Endothelial cell of umbilical vein (primary cell): Measurements from ENCODE around the gene NTMT1. TPM values are rescaled to one million over a fixed set of nuclear protein-coding genes. Genes with fewer than 3 reads are reported as not detected.
A peak's percentile ranks its signal among the peaks of the same experiment; 100 is the strongest.

Source experiments
- BruUV-seq: library from RNA; stranded (reverse); fragments of 400-500 nt; replicated peaks from 2 replicates; lab custom pipeline; 2021; lab: Mats Ljungman, UMichigan
- CTCF ChIA-PET: fragments of 300-600, 350-600 bp; sonication (Branson Sonifier 250); formaldehyde crosslinking; loops from one replicate; lab custom pipeline; 2021; ENCODE audit warnings: antibody characterized with exemption, inconsistent platforms; lab: Charles Lee
- POLR2A ChIA-PET: fragments of 300-600, 350-600 bp; sonication (Branson Sonifier 250); formaldehyde crosslinking; loops from one replicate; lab custom pipeline; 2021; ENCODE audit warnings: antibody characterized with exemption, inconsistent platforms; lab: Charles Lee
- DNase-seq: peaks from one replicate; pipeline ENCODE4 v3.0.0-alpha.2; 2011; ENCODE audit warnings: low read depth, low spot score
- FAIRE-seq: peaks from 2 replicates; lab custom pipeline; 2011; peaks lifted over from hg19 to GRCh38; lab: Jason Lieb, UNC
- H2AFZ ChIP-seq: 2 replicates; pipeline ENCODE4 v1.6.0; 2012; ENCODE audit warnings: low read depth, low read length, control low read depth, inconsistent platforms
- H3K27ac ChIP-seq: 2 replicates; pipeline ENCODE4 v1.5.1; 2011; ENCODE audit warnings: low read depth, mild to moderate bottlenecking, control low read depth, low read length, moderate library complexity; ENCODE audit not compliant: insufficient read depth
- H3K27me3 ChIP-seq, 2 experiments: 2 replicates each; pipeline versions ENCODE4 v1.6.0 to v1.6.1; 2011; ENCODE audit warnings: low read length in 2 of 2, mixed read lengths in 1 of 2; ENCODE audit not compliant: control insufficient read depth in 2 of 2, insufficient read depth in 2 of 2
- H3K36me3 ChIP-seq, 2 experiments: 2 replicates in 1 of 2; 3 replicates in 1 of 2; pipeline ENCODE4 v1.5.1; 2011; ENCODE audit warnings: low read length in 2 of 2, mild to moderate bottlenecking in 1 of 2, moderate library complexity in 1 of 2; ENCODE audit not compliant: control insufficient read depth in 2 of 2, insufficient read depth in 2 of 2; ENCODE audit errors: extremely low read depth in 1 of 2
- H3K4me1 ChIP-seq: 3 replicates; pipeline ENCODE4 v1.5.1; 2011; ENCODE audit warnings: mild to moderate bottlenecking, low read length; ENCODE audit not compliant: control insufficient read depth, insufficient read depth; ENCODE audit errors: extremely low read depth
- H3K4me2 ChIP-seq: 2 replicates; pipeline ENCODE4 v1.6.1; 2011; ENCODE audit warnings: low read length, control low read depth, mixed read lengths; ENCODE audit not compliant: insufficient read depth
- H3K4me3 ChIP-seq, 3 experiments: fragments of 200-600 bp in 1 of 3; sonication (generic), shearing (Covaris generic) in 1 of 3; replicated peaks in 1 of 3; 2 replicates each; pipeline ENCODE4 v1.5.1; 2011 to 2016; ENCODE audit warnings: control low read depth in 3 of 3, low read length in 3 of 3, mild to moderate bottlenecking in 2 of 3, inconsistent platforms in 1 of 3, low read depth in 1 of 3, moderate library complexity in 1 of 3; ENCODE audit not compliant: insufficient read depth in 1 of 3
- H3K79me2 ChIP-seq: 2 replicates; pipeline ENCODE4 v1.6.0; 2012; ENCODE audit warnings: low read length, inconsistent platforms; ENCODE audit not compliant: control insufficient read depth, insufficient read depth
- H3K9ac ChIP-seq: replicated peaks from 2 replicates; pipeline ENCODE3; 2011; ENCODE audit warnings: low read length, control low read depth; ENCODE audit not compliant: insufficient read depth; ENCODE audit errors: extremely low read depth
- H3K9me1 ChIP-seq: replicated peaks from 3 replicates; pipeline ENCODE4 v1.6.0; 2011; ENCODE audit warnings: mild to moderate bottlenecking, low read length; ENCODE audit not compliant: control insufficient read depth, insufficient read depth; ENCODE audit errors: extremely low read depth
- H3K9me3 ChIP-seq: replicated peaks from 2 replicates; pipeline ENCODE4 v1.5.1; 2012; ENCODE audit warnings: low read length, inconsistent platforms; ENCODE audit not compliant: control insufficient read depth, insufficient read depth
- H4K20me1 ChIP-seq: replicated peaks from 2 replicates; pipeline ENCODE3; 2011; ENCODE audit warnings: mild to moderate bottlenecking, low read length; ENCODE audit not compliant: control insufficient read depth, insufficient read depth; ENCODE audit errors: extremely low read depth
- CTCF ChIP-seq, 2 donors: IDR thresholded peaks; 1 replicate in 1 of 2; 2 replicates in 1 of 2; pipeline ENCODE4 v1.5.1; 2011; ENCODE audit warnings: low read length in 2 of 2, mild to moderate bottlenecking in 2 of 2, moderate library complexity in 2 of 2, control low read depth in 1 of 2, inconsistent platforms in 1 of 2, low read depth in 1 of 2; ENCODE audit not compliant: insufficient read depth in 1 of 2; ENCODE audit errors: extremely low read depth in 1 of 2
- EZH2 ChIP-seq: IDR thresholded peaks from 2 replicates; pipeline ENCODE4 v1.6.1; 2012; ENCODE audit warnings: borderline replicate concordance, low read depth, mild to moderate bottlenecking, moderate library complexity, low read length, inconsistent platforms; ENCODE audit not compliant: severe bottlenecking
- MYC ChIP-seq: IDR thresholded peaks from one replicate; pipeline ENCODE4 v1.6.1; 2011; ENCODE audit warnings: mild to moderate bottlenecking, low read depth, low read length
- dilution Hi-C: fragments of 300-500 bp; cut with MboI; formaldehyde crosslinking; loops from one replicate; pipeline ENCODE4 v1.15.0; 2019; ENCODE audit warnings: low sequenced_read_pairs; ENCODE audit not compliant: extremely low pct_ligation_motif_present
- intact Hi-C: fragments of 100-400 bp; cut with micrococcal nuclease; formaldehyde crosslinking; loops from one replicate; pipeline ENCODE4 v1.10.0; 2022
- polyA plus RNA-seq, 4 experiments: library from polyadenylated mRNA; depleted of rRNA in 3 of 4; stranded (reverse) in 3 of 4; unstranded in 1 of 4; fragments of >200 nt; gene quantifications; 2 replicates each; pipeline versions ENCODE4 v1.2.1 to v1.2.3, GENCODE V29; 2011 to 2012; ENCODE audit warnings: missing spikeins in 1 of 4
- total RNA-seq: library from RNA; stranded (reverse); gene quantifications from 2 replicates; pipeline ENCODE4 v1.2.3, GENCODE V29; 2021

The NTMT1 gene
- total and polyA plus RNA-seq, 2 donors (not counting 3 experiments of a cell fraction or from before 2014, with no cell fraction given): 47.6 to 58.3 TPM

GRCh38 chr9:129619787-129620668 is 5.9 kb upstream of the NTMT1 start:
- no peak for DNase-seq
- dilution Hi-C loops: no loop called here
- H3K4me3 ChIP-seq: peak overlapping the region in 2 of 3 experiments; percentile 15 to 25

More at GRCh38 chr9:129619787-129620668, 5.9 kb upstream of the NTMT1 start:
- FAIRE-seq: peak; percentile 47
- Histone ChIP-seq H3K27me3 (peaks cover 0 to 6% of the 10 kb centered on the region in 2 experiments), H3K9ac (peak overlapping the region; percentile 20), H2AFZ (peak overlapping the region; percentile 9), H3K9me1 (no peaks in the 10 kb centered on the region), H3K79me2 (no peaks in the 10 kb centered on the region), H3K27ac (no peak overlapping the region), H3K36me3 (no peaks in the 10 kb centered on the region), H3K4me1 (no peaks in the 10 kb centered on the region), H3K4me2 (peak overlapping the region; percentile 51), H4K20me1 (no peaks in the 10 kb centered on the region), H3K9me3 (no peaks in the 10 kb centered on the region)
- ChIA-PET CTCF (interaction anchor here (1.0 to 7.5 kb wide), 8 partner anchors 9 to 490 kb away, joined by 3 to 232 read pairs (median 10); no protein-coding TSS in a partner anchor), POLR2A (interaction anchor here (1.2 kb wide), 1 partner anchor 442 kb away, joined by 3 read pairs; the partner anchor contains the start of gene IER5L)
- BruUV-seq: no TSS peak
- intact Hi-C loops: loop anchor here (10.0 kb wide), 1 partner anchor 615 kb away; no protein-coding TSS in a partner anchor
- TF ChIP-seq EZH2 (peak; percentile 34), CTCF (IDR thresholded peaks at IDR 0.05; ENCODE audit: extremely low read depth in 1 of 2, insufficient read depth in 1 of 2, low read depth in 1 of 2, low read length in 2 of 2) (peak; percentile 15 to 41), MYC (no peak)
